Kidney (tissue), 14 donors: ENCODE data around the gene PHLPP2. TPM values are rescaled to one million over a fixed set of nuclear protein-coding genes. Genes with fewer than 3 reads are reported as not detected.
A peak's percentile ranks its signal among the peaks of the same experiment; 100 is the strongest.

ENCODE experiments used
- DNase-seq, 5 donors: peaks; one replicate each; pipeline ENCODE4 v3.0.0-alpha.2; 2013 to 2020
- FAIRE-seq: peaks from 2 replicates; lab custom pipeline; 2012; peaks lifted over from hg19 to GRCh38; lab: Jason Lieb, UNC
- H3K27ac ChIP-seq, 2 donors: one replicate each; pipeline ENCODE4 v1.7.0; 2013; ENCODE audit warnings: low read depth in 2 of 2, low read length in 2 of 2, inconsistent platforms in 1 of 2
- H3K27me3 ChIP-seq: one replicate; pipeline ENCODE4 v1.7.1; 2013; ENCODE audit warnings: low read length, inconsistent platforms; ENCODE audit not compliant: control insufficient read depth, insufficient read depth
- H3K36me3 ChIP-seq, 3 donors: one replicate each; pipeline versions ENCODE4 v1.7.0 to v1.7.1; 2013; ENCODE audit warnings: low read length in 3 of 3, control low read depth in 1 of 3, inconsistent platforms in 1 of 3; ENCODE audit not compliant: insufficient read depth in 3 of 3, control insufficient read depth in 2 of 3
- H3K4me1 ChIP-seq, 3 donors: one replicate each; pipeline versions ENCODE4 v1.7.0 to v1.7.1; 2013; ENCODE audit warnings: low read length in 3 of 3, inconsistent platforms in 1 of 3, low read depth in 1 of 3; ENCODE audit not compliant: control insufficient read depth in 2 of 3, insufficient read depth in 2 of 3
- H3K4me3 ChIP-seq, 3 donors: one replicate each; pipeline versions ENCODE4 v1.7.0 to v1.8.1; 2013; ENCODE audit warnings: low read length in 3 of 3, control low read depth in 1 of 3, inconsistent platforms in 1 of 3
- H3K9ac ChIP-seq, 3 donors: one replicate each; pipeline versions ENCODE4 v1.7.0 to v1.7.1; 2013; ENCODE audit warnings: low read length in 3 of 3, control low read depth in 1 of 3, inconsistent platforms in 1 of 3
- H3K9me3 ChIP-seq, 3 donors: one replicate each; pipeline versions ENCODE4 v1.7.0 to v1.7.1; 2013; ENCODE audit warnings: low read length in 3 of 3, control low read depth in 1 of 3, inconsistent platforms in 1 of 3; ENCODE audit not compliant: control insufficient read depth in 2 of 3, insufficient read depth in 1 of 3
- intact Hi-C: fragments of 100-400 bp; cut with DNase I; formaldehyde crosslinking; loops from one replicate; pipeline ENCODE4 v1.11.1; 2022
- polyA plus RNA-seq: library from polyadenylated mRNA; stranded (reverse); fragments of 350-450 nt; fragmentation: Illumina TruSeq; extraction: RNeasy Lipid Tissue Mini Kit (QIAGEN cat#74804); gene quantifications from one replicate; pipeline ENCODE4 v1.2.3, GENCODE V29; 2014; ENCODE audit warnings: low read depth, low replicate concordance; ENCODE audit not compliant: insufficient read depth
- total RNA-seq: library from RNA; stranded (reverse); fragmentation: NEBNext Ultra II Directional; extraction: Animal tissue kit (Norgen Biotek cat#: 25700); gene quantifications from one replicate; pipeline ENCODE4 v1.2.1, GENCODE V29; 2021
- TF ChIP-seq, protein P1 (sequence below): IDR thresholded peaks from 3 replicates; pipeline ENCODE4 v1.5.1; 2012; ENCODE audit warnings: mild to moderate bottlenecking, moderate library complexity, borderline replicate concordance; ENCODE audit not compliant: insufficient read depth; ENCODE audit errors: extremely low read depth
- donor health status: control.
- donor health status: control.
- donor health status: control.
- donor health status: control.
- donor health status: control.
- donor health status: DM: yes; HTN: yes; CAD: no.
- donor health status: Normal renal cell carcinoma (clear cell type).

Gene PHLPP2
- total and polyA plus RNA-seq, 2 donors from 2014 or later, result 2.8 to 7.1 TPM

DNA sequence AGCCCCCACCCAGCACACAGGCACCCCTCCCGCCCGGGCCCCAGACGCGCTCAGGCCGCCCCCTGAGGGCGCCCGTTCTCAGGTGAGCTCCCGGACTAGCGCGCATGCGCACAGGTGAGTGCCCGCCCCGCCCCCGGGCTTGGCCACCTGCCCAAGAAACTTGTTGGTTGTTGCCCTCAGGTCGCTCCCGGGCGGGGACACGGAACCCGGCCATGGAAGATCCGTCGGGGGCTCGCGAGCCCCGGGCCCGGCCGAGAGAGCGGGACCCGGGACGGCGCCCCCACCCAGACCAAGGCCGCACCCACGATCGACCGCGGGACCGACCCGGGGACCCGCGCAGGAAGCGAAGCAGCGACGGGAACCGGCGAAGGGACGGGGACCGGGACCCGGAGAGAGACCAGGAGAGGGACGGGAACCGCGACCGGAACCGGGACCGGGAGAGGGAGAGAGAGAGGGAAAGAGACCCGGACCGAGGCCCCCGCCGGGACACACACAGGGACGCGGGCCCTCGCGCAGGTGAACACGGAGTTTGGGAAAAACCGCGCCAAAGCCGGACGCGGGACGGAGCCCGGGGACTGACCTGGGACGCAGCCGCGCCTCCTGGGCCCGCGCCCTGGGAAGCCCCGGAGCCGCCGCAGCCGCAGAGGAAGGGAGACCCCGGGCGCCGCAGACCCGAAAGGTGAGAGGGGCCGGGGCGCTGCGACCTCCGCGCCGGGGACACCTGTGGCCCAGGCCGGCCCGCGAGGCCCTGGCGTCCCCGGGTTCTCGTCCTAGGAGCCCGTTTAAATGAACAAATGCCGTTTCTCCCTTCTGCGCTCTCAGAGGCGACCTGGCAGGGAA is 98.3 kb downstream of the PHLPP2 start, which contains the start of gene MARVELD3:
Gene MARVELD3, plus strand, starts transcription at position 167 of the 840 bp plus-strand sequence. Its CDS starts 46 bp downstream, at position 213.
- no peaks in the 10 kb centered on the region for H3K9me3 ChIP-seq

DNA sequence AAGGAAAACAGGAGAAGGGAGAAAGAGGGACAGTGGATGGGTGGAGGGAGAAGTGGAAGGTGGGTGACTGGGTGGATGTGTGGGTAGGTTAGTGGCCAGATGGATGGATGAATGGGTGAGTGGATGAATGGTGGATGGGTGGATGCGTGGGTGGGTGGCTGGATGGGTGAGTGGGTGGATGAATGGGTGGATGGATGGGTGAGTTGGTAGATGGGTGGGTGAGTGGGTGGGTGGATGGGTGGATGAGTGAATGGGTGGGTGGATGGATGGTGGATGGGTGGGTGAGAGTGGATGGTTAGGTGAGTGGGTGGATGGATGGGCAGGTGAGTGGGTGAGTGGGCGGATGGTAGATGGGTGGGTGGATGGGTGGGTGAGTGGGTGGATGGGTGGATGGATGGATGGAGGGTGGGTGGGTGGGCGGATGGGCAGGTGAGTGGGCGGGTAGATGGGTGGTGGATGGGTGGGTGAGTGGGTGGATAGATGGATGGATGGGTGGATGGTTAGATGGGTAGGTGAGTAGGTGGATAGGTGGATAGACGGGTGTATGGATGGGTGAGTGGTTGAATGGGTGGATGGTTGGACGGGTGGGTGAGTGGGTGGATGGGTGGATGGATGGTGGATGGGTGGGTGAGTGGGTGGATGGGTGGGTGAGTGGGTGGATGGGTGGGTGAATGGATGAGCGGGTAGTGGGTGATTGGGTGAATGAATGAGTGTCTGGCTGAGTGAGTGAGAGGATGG is 99.2 kb downstream of the PHLPP2 start:
- H3K27me3 ChIP-seq, result peaks cover 3% of the 10 kb centered on the region
- H3K9me3 ChIP-seq, result no peaks in the 10 kb centered on the region
- FAIRE-seq (no peak), DNase-seq (no peak)
- no peak overlapping the region for H3K27ac ChIP-seq
- TF ChIP-seq, protein P1, sequence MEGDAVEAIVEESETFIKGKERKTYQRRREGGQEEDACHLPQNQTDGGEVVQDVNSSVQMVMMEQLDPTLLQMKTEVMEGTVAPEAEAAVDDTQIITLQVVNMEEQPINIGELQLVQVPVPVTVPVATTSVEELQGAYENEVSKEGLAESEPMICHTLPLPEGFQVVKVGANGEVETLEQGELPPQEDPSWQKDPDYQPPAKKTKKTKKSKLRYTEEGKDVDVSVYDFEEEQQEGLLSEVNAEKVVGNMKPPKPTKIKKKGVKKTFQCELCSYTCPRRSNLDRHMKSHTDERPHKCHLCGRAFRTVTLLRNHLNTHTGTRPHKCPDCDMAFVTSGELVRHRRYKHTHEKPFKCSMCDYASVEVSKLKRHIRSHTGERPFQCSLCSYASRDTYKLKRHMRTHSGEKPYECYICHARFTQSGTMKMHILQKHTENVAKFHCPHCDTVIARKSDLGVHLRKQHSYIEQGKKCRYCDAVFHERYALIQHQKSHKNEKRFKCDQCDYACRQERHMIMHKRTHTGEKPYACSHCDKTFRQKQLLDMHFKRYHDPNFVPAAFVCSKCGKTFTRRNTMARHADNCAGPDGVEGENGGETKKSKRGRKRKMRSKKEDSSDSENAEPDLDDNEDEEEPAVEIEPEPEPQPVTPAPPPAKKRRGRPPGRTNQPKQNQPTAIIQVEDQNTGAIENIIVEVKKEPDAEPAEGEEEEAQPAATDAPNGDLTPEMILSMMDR, result no peak
- H3K36me3 ChIP-seq, result no peaks in the 10 kb centered on the region
- intact Hi-C loops, result no loop called here
- peaks cover 0 to 11% (median 0%) of the 10 kb centered on the region in 3 donors for H3K4me1 ChIP-seq
- H3K9ac ChIP-seq, result no peak overlapping the region
- peak overlapping the region in 1 of 3 donors; percentile 69 for H3K4me3 ChIP-seq

More for the DNA sequence above, 98.3 kb downstream of the PHLPP2 start, which contains the start of gene MARVELD3:
- H3K27ac ChIP-seq, result peak within 1 kb of the TSS; percentile 45 to 76
- peak within 1 kb of the TSS; percentile 12 to 69 (median 64) for H3K4me3 ChIP-seq
- peaks cover 0 to 11% (median 0%) of the 10 kb centered on the region in 3 donors for H3K4me1 ChIP-seq
- peak; percentile 72 to 93 (median 81) for DNase-seq
- intact Hi-C loops, result no loop called here
- H3K27me3 ChIP-seq, result peaks cover 3% of the 10 kb centered on the region
- peak within 1 kb of the TSS in 2 of 3 donors; percentile 32 to 58 for H3K9ac ChIP-seq
- no peak for FAIRE-seq
- no peaks in the 10 kb centered on the region for H3K36me3 ChIP-seq
- TF ChIP-seq, protein P1, result no peak

DNA sequence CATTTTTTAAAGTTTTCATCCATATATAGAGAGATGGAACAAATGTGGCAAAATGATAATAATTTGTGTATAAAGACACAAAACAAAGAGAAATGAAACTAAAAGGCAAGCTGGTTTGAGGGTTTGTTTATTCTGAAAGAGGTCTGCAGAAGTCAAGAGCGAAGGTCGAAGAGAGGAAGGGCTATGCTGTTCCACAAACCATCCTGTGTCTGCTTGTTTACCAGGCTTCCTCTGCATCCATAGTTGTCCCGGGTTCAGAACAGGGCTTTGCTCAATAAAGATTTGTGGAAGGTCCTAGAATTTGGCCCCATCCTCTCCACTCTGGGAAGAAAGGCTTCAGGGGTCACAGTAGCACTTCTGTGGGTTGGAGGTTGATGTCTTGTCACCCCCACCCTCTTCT is 100.9 kb downstream of the PHLPP2 start:
- TF ChIP-seq, protein P1, result no peak
- no peak overlapping the region for H3K27ac ChIP-seq
- H3K27me3 ChIP-seq, result peaks cover 3% of the 10 kb centered on the region
- FAIRE-seq (no peak), DNase-seq (no peak)
- no peaks in the 10 kb centered on the region for H3K36me3 ChIP-seq
- intact Hi-C loops, result no loop called here
- H3K9ac ChIP-seq, result no peak overlapping the region
- H3K4me1 ChIP-seq, result peaks cover 0 to 4% (median 0%) of the 10 kb centered on the region in 3 donors
- no peaks in the 10 kb centered on the region for H3K9me3 ChIP-seq
- no peak overlapping the region for H3K4me3 ChIP-seq
